Keratinocyte (primary cell): ENCODE measurements around the gene CACNG4. TPM values are rescaled to one million over a fixed set of nuclear protein-coding genes. Genes with fewer than 3 reads are reported as not detected.

Source experiments
- DNase-seq: peaks from one replicate; pipeline ENCODE4 v3.0.0-alpha.2; 2011; ENCODE audit warnings: low read depth, missing footprints, low spot score
- FAIRE-seq: peaks from 2 replicates; lab custom pipeline; 2011; peaks lifted over from hg19 to GRCh38; lab: Jason Lieb, UNC
- H2AFZ ChIP-seq: 2 replicates; pipeline ENCODE4 v1.6.0; 2012; ENCODE audit warnings: low read length, control low read depth, inconsistent platforms; ENCODE audit not compliant: control insufficient read depth
- H3K27ac ChIP-seq: 2 replicates; pipeline ENCODE4 v1.5.1; 2011; ENCODE audit warnings: low read length; ENCODE audit not compliant: control insufficient read depth, insufficient read depth
- H3K27me3 ChIP-seq: 3 replicates; pipeline ENCODE4 v1.6.0; 2011; ENCODE audit warnings: low read length; ENCODE audit not compliant: control insufficient read depth, insufficient read depth; ENCODE audit errors: extremely low read depth
- H3K36me3 ChIP-seq, 2 experiments: 2 replicates in 1 of 2; 3 replicates in 1 of 2; pipeline ENCODE4 v1.5.1; 2011; ENCODE audit warnings: low read length in 2 of 2, mild to moderate bottlenecking in 1 of 2; ENCODE audit not compliant: control insufficient read depth in 2 of 2, insufficient read depth in 2 of 2; ENCODE audit errors: extremely low read depth in 1 of 2
- H3K4me1 ChIP-seq: 3 replicates; pipeline ENCODE4 v1.5.1; 2011; ENCODE audit warnings: low read length; ENCODE audit not compliant: control insufficient read depth, insufficient read depth; ENCODE audit errors: extremely low read depth
- H3K4me2 ChIP-seq: 3 replicates; pipeline ENCODE4 v1.6.0; 2011; ENCODE audit warnings: low read depth, low read length; ENCODE audit not compliant: control insufficient read depth, insufficient read depth; ENCODE audit errors: extremely low read depth
- H3K4me3 ChIP-seq, 3 experiments: fragments of 200-600 bp in 1 of 3; sonication (generic) in 1 of 3; 2 replicates in 2 of 3; 3 replicates in 1 of 3; pipeline ENCODE4 v1.5.1; 2011 to 2016; ENCODE audit warnings: low read length in 3 of 3, mild to moderate bottlenecking in 3 of 3, control low read depth in 2 of 3, inconsistent platforms in 1 of 3, low read depth in 1 of 3, mixed read lengths in 1 of 3, mixed run types in 1 of 3, moderate library complexity in 1 of 3; ENCODE audit not compliant: control insufficient read depth in 2 of 3, insufficient read depth in 2 of 3; ENCODE audit errors: extremely low read depth in 1 of 3
- H3K79me2 ChIP-seq: 2 replicates; pipeline ENCODE4 v1.6.0; 2012; ENCODE audit warnings: low read length; ENCODE audit not compliant: control insufficient read depth, insufficient read depth
- H3K9ac ChIP-seq: 3 replicates; pipeline ENCODE4 v1.6.0; 2011; ENCODE audit warnings: low read length; ENCODE audit not compliant: control insufficient read depth, insufficient read depth; ENCODE audit errors: extremely low read depth
- H3K9me1 ChIP-seq: 3 replicates; pipeline ENCODE4 v1.6.0; 2011; ENCODE audit warnings: low read length; ENCODE audit not compliant: control insufficient read depth, insufficient read depth; ENCODE audit errors: extremely low read depth
- H3K9me3 ChIP-seq: 2 replicates; pipeline ENCODE4 v1.5.1; 2012; ENCODE audit warnings: low read depth, low read length; ENCODE audit not compliant: control insufficient read depth
- H4K20me1 ChIP-seq: 3 replicates; pipeline ENCODE4 v1.6.0; 2011; ENCODE audit warnings: low read length; ENCODE audit not compliant: control insufficient read depth, insufficient read depth; ENCODE audit errors: extremely low read depth
- CTCF ChIP-seq, 3 experiments: IDR thresholded peaks in 1 of 3; conservative IDR thresholded peaks in 1 of 3; optimal IDR thresholded peaks in 1 of 3; 2 replicates in 2 of 3; 3 replicates in 1 of 3; pipeline versions ENCODE3 to v1.5.1; 2011; ENCODE audit warnings: low read length in 3 of 3, mild to moderate bottlenecking in 3 of 3, moderate library complexity in 2 of 3, control low read depth in 1 of 3, inconsistent platforms in 1 of 3; ENCODE audit not compliant: insufficient read depth in 2 of 3; ENCODE audit errors: extremely low read depth in 1 of 3
- EZH2 ChIP-seq: IDR thresholded peaks from one replicate; pipeline ENCODE4 v1.6.1; 2012; ENCODE audit warnings: inconsistent platforms, mild to moderate bottlenecking, low read length, moderate library complexity
- dilution Hi-C: fragments of 300-500 bp; cut with MboI; formaldehyde crosslinking; loops from one replicate; pipeline ENCODE4 v1.7.0; 2020; ENCODE audit warnings: low sequenced_read_pairs; ENCODE audit not compliant: extremely low pct_ligation_motif_present
- polyA plus RNA-seq, 5 experiments: library from polyadenylated mRNA; depleted of rRNA in 3 of 5; stranded (reverse) in 3 of 5; stranded (forward) in 1 of 5; unstranded in 1 of 5; fragments of >200 nt; gene quantifications; 1 replicate in 1 of 5; 2 replicates in 3 of 5; 3 replicates in 1 of 5; pipeline versions ENCODE4 v1.2.1 to v1.2.3, GENCODE V29; 2011 to 2012; ENCODE audit warnings: missing spikeins in 2 of 5, low read depth in 1 of 5, low replicate concordance in 1 of 5

The CACNG4 gene
- polyA plus RNA-seq, 1 donor (not counting 4 experiments of a cell fraction or from before 2014, with no cell fraction given) = not detected

GRCh38 chr17:67017910-67018309 is 53.4 kb downstream of the CACNG4 start:
- H3K27ac ChIP-seq = no peak overlapping the region
- H3K79me2 ChIP-seq = no peaks in the 10 kb centered on the region
- DNase-seq = no peak
- TF ChIP-seq CTCF (optimal IDR thresholded peaks at IDR 0.05 in 1 of 3, IDR thresholded peaks at IDR 0.05 in 1 of 3, conservative IDR thresholded peaks at IDR 0.05 in 1 of 3; ENCODE audit: extremely low read depth in 1 of 3, insufficient read depth in 2 of 3, low read length in 3 of 3) (no peak), EZH2 (no peak)
- H3K9ac ChIP-seq = no peak overlapping the region
- dilution Hi-C loops = no loop called here
- peaks cover 7% of the 10 kb centered on the region for H3K27me3 ChIP-seq
- H3K4me1 ChIP-seq = no peaks in the 10 kb centered on the region
- no peak for FAIRE-seq
- H3K36me3 ChIP-seq = no peaks in the 10 kb centered on the region
- no peaks in the 10 kb centered on the region for H3K9me3 ChIP-seq
- H3K4me3 ChIP-seq = no peak overlapping the region
- no peak overlapping the region for H3K4me2 ChIP-seq
- H4K20me1 ChIP-seq = no peaks in the 10 kb centered on the region
- no peak overlapping the region for H2AFZ ChIP-seq
- no peaks in the 10 kb centered on the region for H3K9me1 ChIP-seq

- no peaks in the 10 kb centered on the region for H3K9me3 ChIP-seq
- no peak overlapping the region for H3K4me2 ChIP-seq
- FAIRE-seq (no peak), DNase-seq (no peak)
- no peaks in the 10 kb centered on the region for H3K4me1 ChIP-seq
- peaks cover 7% of the 10 kb centered on the region for H3K27me3 ChIP-seq
- no peaks in the 10 kb centered on the region for H3K36me3 ChIP-seq
- H3K4me3 ChIP-seq = no peak overlapping the region
- H3K9me1 ChIP-seq = no peaks in the 10 kb centered on the region
- H3K9ac ChIP-seq = no peak overlapping the region
- dilution Hi-C loops = no loop called here
- TF ChIP-seq CTCF (optimal IDR thresholded peaks at IDR 0.05 in 1 of 3, IDR thresholded peaks at IDR 0.05 in 1 of 3, conservative IDR thresholded peaks at IDR 0.05 in 1 of 3; ENCODE audit: extremely low read depth in 1 of 3, insufficient read depth in 2 of 3, low read length in 3 of 3) (no peak), EZH2 (no peak)
- H2AFZ ChIP-seq = no peak overlapping the region
- no peaks in the 10 kb centered on the region for H3K79me2 ChIP-seq
- no peaks in the 10 kb centered on the region for H4K20me1 ChIP-seq
- no peak overlapping the region for H3K27ac ChIP-seq
Observed at GRCh38 chr17:67018471-67019434, 54.2 kb downstream of the CACNG4 start.
